ENCODE data around the gene EMCN.

Gene EMCN

GRCh38 chr4:100347241-100347640 lies 170.6 kb downstream of the EMCN start:
- H3K27ac Mint-ChIP-seq, result no peak overlapping the region
- no peak for DNase-seq
- H3K27me3 Mint-ChIP-seq (ENCODE audit: low read depth, poor library complexity), result no peaks in the 10 kb centered on the region
- H3K9me3 Mint-ChIP-seq, result peaks cover 4% of the 10 kb centered on the region
- no peak overlapping the region for H3K4me3 Mint-ChIP-seq
- no peaks in the 10 kb centered on the region for H3K36me3 Mint-ChIP-seq (ENCODE audit: low read depth)
- no peaks in the 10 kb centered on the region for H3K4me1 Mint-ChIP-seq
- TF ChIP-seq, protein P1, sequence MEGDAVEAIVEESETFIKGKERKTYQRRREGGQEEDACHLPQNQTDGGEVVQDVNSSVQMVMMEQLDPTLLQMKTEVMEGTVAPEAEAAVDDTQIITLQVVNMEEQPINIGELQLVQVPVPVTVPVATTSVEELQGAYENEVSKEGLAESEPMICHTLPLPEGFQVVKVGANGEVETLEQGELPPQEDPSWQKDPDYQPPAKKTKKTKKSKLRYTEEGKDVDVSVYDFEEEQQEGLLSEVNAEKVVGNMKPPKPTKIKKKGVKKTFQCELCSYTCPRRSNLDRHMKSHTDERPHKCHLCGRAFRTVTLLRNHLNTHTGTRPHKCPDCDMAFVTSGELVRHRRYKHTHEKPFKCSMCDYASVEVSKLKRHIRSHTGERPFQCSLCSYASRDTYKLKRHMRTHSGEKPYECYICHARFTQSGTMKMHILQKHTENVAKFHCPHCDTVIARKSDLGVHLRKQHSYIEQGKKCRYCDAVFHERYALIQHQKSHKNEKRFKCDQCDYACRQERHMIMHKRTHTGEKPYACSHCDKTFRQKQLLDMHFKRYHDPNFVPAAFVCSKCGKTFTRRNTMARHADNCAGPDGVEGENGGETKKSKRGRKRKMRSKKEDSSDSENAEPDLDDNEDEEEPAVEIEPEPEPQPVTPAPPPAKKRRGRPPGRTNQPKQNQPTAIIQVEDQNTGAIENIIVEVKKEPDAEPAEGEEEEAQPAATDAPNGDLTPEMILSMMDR (IDR thresholded peaks at IDR 0.05), result no peak

GRCh38 chr4:100345585-100345984 lies 172.2 kb downstream of the EMCN start:
- no peaks in the 10 kb centered on the region for H3K27me3 Mint-ChIP-seq (ENCODE audit: low read depth, poor library complexity)
- no peaks in the 10 kb centered on the region for H3K4me1 Mint-ChIP-seq
- DNase-seq, result no peak
- no peak overlapping the region for H3K27ac Mint-ChIP-seq
- H3K9me3 Mint-ChIP-seq, result no peaks in the 10 kb centered on the region
- TF ChIP-seq, protein P1 (IDR thresholded peaks at IDR 0.05), result no peak
- H3K36me3 Mint-ChIP-seq (ENCODE audit: low read depth), result no peaks in the 10 kb centered on the region
- no peak overlapping the region for H3K4me3 Mint-ChIP-seq
